Measurements from ENCODE around the gene KRTCAP2.

DNA sequence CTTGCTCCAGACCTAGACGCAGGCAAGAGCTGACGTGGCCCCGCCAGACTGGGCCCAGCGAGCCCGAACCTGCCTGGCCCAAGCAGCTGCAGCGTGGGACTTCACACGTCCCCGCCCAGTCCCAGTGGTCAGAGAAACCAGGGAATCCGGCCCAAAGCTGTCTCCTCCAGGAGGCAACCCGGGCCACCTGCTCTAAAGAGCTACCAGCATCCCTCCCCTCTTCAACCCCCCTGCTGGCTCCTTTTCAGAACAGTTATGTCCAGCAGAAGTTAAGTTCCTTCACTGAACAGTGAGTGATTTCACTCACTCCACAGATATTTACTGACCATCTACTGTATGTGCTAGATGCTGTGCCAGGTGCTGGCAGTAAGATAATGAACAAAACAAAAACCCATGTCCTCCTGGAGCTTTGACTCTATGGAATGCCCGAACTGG lies 47.6 kb downstream of the KRTCAP2 start:
- TF ChIP-seq, protein P1, sequence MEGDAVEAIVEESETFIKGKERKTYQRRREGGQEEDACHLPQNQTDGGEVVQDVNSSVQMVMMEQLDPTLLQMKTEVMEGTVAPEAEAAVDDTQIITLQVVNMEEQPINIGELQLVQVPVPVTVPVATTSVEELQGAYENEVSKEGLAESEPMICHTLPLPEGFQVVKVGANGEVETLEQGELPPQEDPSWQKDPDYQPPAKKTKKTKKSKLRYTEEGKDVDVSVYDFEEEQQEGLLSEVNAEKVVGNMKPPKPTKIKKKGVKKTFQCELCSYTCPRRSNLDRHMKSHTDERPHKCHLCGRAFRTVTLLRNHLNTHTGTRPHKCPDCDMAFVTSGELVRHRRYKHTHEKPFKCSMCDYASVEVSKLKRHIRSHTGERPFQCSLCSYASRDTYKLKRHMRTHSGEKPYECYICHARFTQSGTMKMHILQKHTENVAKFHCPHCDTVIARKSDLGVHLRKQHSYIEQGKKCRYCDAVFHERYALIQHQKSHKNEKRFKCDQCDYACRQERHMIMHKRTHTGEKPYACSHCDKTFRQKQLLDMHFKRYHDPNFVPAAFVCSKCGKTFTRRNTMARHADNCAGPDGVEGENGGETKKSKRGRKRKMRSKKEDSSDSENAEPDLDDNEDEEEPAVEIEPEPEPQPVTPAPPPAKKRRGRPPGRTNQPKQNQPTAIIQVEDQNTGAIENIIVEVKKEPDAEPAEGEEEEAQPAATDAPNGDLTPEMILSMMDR (IDR thresholded peaks at IDR 0.05), result no peak
- TF ChIP-seq ZFX (IDR thresholded peaks at IDR 0.05; ENCODE audit: borderline replicate concordance), result no peak

Data from 22Rv1 (cell line).